ENCODE measurements around the gene PAXX. TPM values are rescaled to one million over a fixed set of nuclear protein-coding genes. Genes with fewer than 3 reads are reported as not detected.
A peak's percentile ranks its signal among the peaks of the same experiment; 100 is the strongest.

Gene PAXX
- total and polyA plus RNA-seq, 9 of the 15 experiments (the other 6 are each of a cell fraction or from before 2014, with no cell fraction given) = 1.2 to 175 (median 38.5) TPM

DNA sequence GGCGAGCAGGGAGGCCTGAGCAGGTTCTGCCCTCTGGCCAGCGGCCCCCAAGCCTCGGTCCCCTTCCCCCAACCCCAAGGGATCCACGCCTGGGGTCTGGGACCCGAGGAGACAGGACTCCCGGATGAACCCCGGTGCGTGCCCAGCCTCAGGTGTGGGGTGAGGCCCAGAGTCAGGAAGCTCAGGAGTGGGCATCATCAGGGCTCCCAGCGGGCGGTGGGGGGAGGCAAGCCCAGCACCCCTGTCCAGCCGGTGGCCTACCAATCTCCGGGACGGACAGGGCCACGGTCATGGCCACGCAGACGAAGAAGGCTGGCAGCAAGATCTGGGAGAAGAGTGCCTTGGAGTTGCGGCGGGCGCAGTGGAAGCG is 21.3 kb downstream of the PAXX start:
- Histone ChIP-seq H3K9me3 (replicated peaks; ENCODE audit: control insufficient read depth, insufficient read depth, low read depth, low read length) (no peaks in the 10 kb centered on the region), H3K9me1 (ENCODE audit: control insufficient read depth, insufficient read depth, low read length) (no peaks in the 10 kb centered on the region), H3K79me2 (ENCODE audit: control insufficient read depth, insufficient read depth, low read length) (no peaks in the 10 kb centered on the region), H3K4me1 (replicated peaks in 1 of 2; ENCODE audit: control insufficient read depth in 2 of 2, insufficient read depth in 2 of 2, low read length in 2 of 2) (peaks cover 0 to 66% of the 10 kb centered on the region in 2 experiments; a peak in 2 of 5 replicates), H4K20me1 (replicated peaks; ENCODE audit: control insufficient read depth, insufficient read depth, low read length) (no peaks in the 10 kb centered on the region), H3K9ac (ENCODE audit: insufficient read depth in 1 of 2, low read depth in 2 of 2, low read length in 2 of 2) (peak overlapping the region in 1 of 2 experiments; percentile 68; a peak in 2 of 4 replicates), H3K27me3 (ENCODE audit: control insufficient read depth in 2 of 2, insufficient read depth in 2 of 2, low read length in 2 of 2) (no peaks in the 10 kb centered on the region), H3K4me3 (no peak overlapping the region), H3K36me3 (ENCODE audit: control insufficient read depth, insufficient read depth, low read length) (no peaks in the 10 kb centered on the region), H3K4me2 (ENCODE audit: insufficient read depth, low read length) (no peak overlapping the region), H2AFZ (ENCODE audit: low read depth, low read length) (no peak overlapping the region), H3K27ac (ENCODE audit: extremely low read depth, low read depth, low read length) (no peak overlapping the region)
- ATAC-seq (no peak; the same call in 2 of the 3 replicates), FAIRE-seq (no peak), DNase-seq (ENCODE audit: extremely low read depth in 1 of 4, low spot score in 3 of 4) (no peak)
- POLR2A ChIA-PET = interaction anchor here (1.1 kb wide), 1 partner anchor 21 kb away, joined by 3 read pairs; no protein-coding TSS in a partner anchor
- 81% methylated on average over 14 of the region's 20 CpGs for WGBS (ENCODE audit: insufficient coverage, low coverage, missing lambda C conversion rate)
- in situ Hi-C loops (cut with MboI) = no loop called here
- BruUV-seq (replicated peaks) = no TSS peak
- CTCF ChIA-PET (ENCODE audit: low intra/inter-chr PET ratio) = no interaction called here
- intact Hi-C loops (cut with micrococcal nuclease) = no loop called here
- TF ChIP-seq EP400 (IDR thresholded peaks at IDR 0.05) (no peak), ZBTB43 (CRISPR knock-in tag; IDR thresholded peaks at IDR 0.05) (no peak), HDAC3 (IDR thresholded peaks at IDR 0.05; ENCODE audit: borderline replicate concordance, partially characterized antibody) (no peak), ARID1B (IDR thresholded peaks at IDR 0.05) (no peak), HIVEP1 (CRISPR knock-in tag; IDR thresholded peaks at IDR 0.05) (no peak), HNRNPL (IDR thresholded peaks at IDR 0.05; ENCODE audit: low read depth, low read length) (0 out of 2 replicates have a peak, but pooled peaks have one; percentile 26), SIRT6 (IDR thresholded peaks at IDR 0.05; ENCODE audit: low read depth, low read length) (no peak), KDM1A (IDR thresholded peaks at IDR 0.05) (no peak), ETV5 (CRISPR knock-in tag; IDR thresholded peaks at IDR 0.05; ENCODE audit: low read depth) (no peak), PHTF2 (CRISPR knock-in tag; IDR thresholded peaks at IDR 0.05) (no peak), ZNF551 (CRISPR knock-in tag; IDR thresholded peaks at IDR 0.05) (no peak), ZNF644 (tag; IDR thresholded peaks at IDR 0.05; ENCODE audit: low read depth) (no peak), SMARCA4 (IDR thresholded peaks at IDR 0.05) (no peak), HMGN3 (IDR thresholded peaks at IDR 0.05; ENCODE audit: borderline replicate concordance, extremely low read depth, insufficient read length, low read depth, low read length) (peak; percentile 34), CCNT2 (IDR thresholded peaks at IDR 0.05; ENCODE audit: borderline replicate concordance, extremely low read depth, insufficient read length, low read depth, low read length) (no peak), STAT5A (IDR thresholded peaks at IDR 0.05; ENCODE audit: borderline replicate concordance, low read length) (no peak), MTA3 (IDR thresholded peaks at IDR 0.05; ENCODE audit: borderline replicate concordance) (no peak), GABPA (tag; conservative IDR thresholded peaks at IDR 0.05; ENCODE audit: low read depth) (no peak)
- TF ChIP-seq, protein P1, sequence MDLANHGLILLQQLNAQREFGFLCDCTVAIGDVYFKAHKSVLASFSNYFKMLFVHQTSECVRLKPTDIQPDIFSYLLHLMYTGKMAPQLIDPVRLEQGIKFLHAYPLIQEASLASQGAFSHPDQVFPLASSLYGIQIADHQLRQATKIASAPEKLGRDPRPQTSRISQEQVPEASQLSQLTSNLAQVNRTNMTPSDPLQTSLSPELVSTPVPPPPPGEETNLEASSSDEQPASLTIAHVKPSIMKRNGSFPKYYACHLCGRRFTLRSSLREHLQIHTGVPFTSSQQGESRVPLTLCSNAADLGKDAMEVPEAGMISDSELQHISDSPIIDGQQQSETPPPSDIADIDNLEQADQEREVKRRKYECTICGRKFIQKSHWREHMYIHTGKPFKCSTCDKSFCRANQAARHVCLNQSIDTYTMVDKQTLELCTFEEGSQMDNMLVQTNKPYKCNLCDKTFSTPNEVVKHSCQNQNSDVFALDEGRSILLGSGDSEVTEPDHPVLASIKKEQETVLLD (IDR thresholded peaks at IDR 0.05) = no peak
- TF ChIP-seq, protein P2, sequence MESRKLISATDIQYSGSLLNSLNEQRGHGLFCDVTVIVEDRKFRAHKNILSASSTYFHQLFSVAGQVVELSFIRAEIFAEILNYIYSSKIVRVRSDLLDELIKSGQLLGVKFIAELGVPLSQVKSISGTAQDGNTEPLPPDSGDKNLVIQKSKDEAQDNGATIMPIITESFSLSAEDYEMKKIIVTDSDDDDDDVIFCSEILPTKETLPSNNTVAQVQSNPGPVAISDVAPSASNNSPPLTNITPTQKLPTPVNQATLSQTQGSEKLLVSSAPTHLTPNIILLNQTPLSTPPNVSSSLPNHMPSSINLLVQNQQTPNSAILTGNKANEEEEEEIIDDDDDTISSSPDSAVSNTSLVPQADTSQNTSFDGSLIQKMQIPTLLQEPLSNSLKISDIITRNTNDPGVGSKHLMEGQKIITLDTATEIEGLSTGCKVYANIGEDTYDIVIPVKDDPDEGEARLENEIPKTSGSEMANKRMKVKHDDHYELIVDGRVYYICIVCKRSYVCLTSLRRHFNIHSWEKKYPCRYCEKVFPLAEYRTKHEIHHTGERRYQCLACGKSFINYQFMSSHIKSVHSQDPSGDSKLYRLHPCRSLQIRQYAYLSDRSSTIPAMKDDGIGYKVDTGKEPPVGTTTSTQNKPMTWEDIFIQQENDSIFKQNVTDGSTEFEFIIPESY (CRISPR knock-in tag; IDR thresholded peaks at IDR 0.05) = peak; percentile 41; the same call in 1 of the 2 replicates

Data from K562 (cell line).